A673 (cell line): ENCODE measurements around the gene IL24. TPM values are rescaled to one million over a fixed set of nuclear protein-coding genes. Genes with fewer than 3 reads are reported as not detected.
"Not testable (repeated sequence)": the region's sequence is repeated elsewhere in the genome, so short reads cannot be mapped to it uniquely, and the experiment has no call there.

Source experiments
- BruUV-seq: library from RNA; stranded (reverse); fragments of 400-500 nt; replicated peaks from 2 replicates; lab custom pipeline; 2021; lab: Mats Ljungman, UMichigan
- CTCF ChIA-PET: fragments of 300-600 bp; sonication (Branson Sonifier 250); formaldehyde crosslinking; loops from one replicate; lab custom pipeline; 2022; ENCODE audit warnings: antibody characterized with exemption; lab: Charles Lee
- POLR2A ChIA-PET: fragments of 300-600 bp; sonication (Branson Sonifier 250); formaldehyde crosslinking; loops from one replicate; lab custom pipeline; 2022; ENCODE audit warnings: antibody characterized with exemption; ENCODE audit not compliant: low non-redundant PET; lab: Charles Lee
- DNase-seq: peaks from one replicate; pipeline ENCODE4 v3.0.0-alpha.2; 2015; ENCODE audit warnings: low spot score
- H3K27ac ChIP-seq: fragments of 200-600 bp; sonication (generic); 2 replicates; pipeline ENCODE4 v1.5.1; 2016; ENCODE audit warnings: mixed run types, low read depth, mild to moderate bottlenecking, mixed read lengths, antibody characterized with exemption, low read length; ENCODE audit not compliant: poor library complexity, severe bottlenecking
- H3K27me3 ChIP-seq: fragments of 200-600 bp; sonication (generic); replicated peaks from 2 replicates; pipeline ENCODE4 v1.6.1; 2017; ENCODE audit warnings: mixed run types, low read depth, mild to moderate bottlenecking, mixed read lengths, antibody characterized with exemption, low read length; ENCODE audit not compliant: insufficient read depth, poor library complexity
- H3K36me3 ChIP-seq: fragments of 200-600 bp; sonication (generic); 2 replicates; pipeline ENCODE4 v1.6.1; 2016; ENCODE audit warnings: mixed run types, mild to moderate bottlenecking, mixed read lengths, antibody characterized with exemption, low read length; ENCODE audit not compliant: insufficient read depth, poor library complexity, severe bottlenecking
- H3K4me1 ChIP-seq: fragments of 200-600 bp; sonication (generic); 2 replicates; pipeline ENCODE4 v1.6.1; 2017; ENCODE audit warnings: mixed run types, mild to moderate bottlenecking, mixed read lengths, antibody characterized with exemption, low read length; ENCODE audit not compliant: insufficient read depth, poor library complexity, severe bottlenecking
- H3K4me3 ChIP-seq: fragments of 200-600 bp; sonication (generic); 2 replicates; pipeline ENCODE4 v1.5.1; 2016; ENCODE audit warnings: low read depth, mixed run types, mild to moderate bottlenecking, mixed read lengths, low read length; ENCODE audit not compliant: poor library complexity, severe bottlenecking
- H3K9me3 ChIP-seq: fragments of 200-600 bp; sonication (generic); 2 replicates; pipeline ENCODE4 v1.6.1; 2016; ENCODE audit warnings: mixed run types, low read depth, mild to moderate bottlenecking, mixed read lengths, antibody characterized with exemption, low read length; ENCODE audit not compliant: poor library complexity, severe bottlenecking
- EZH2 ChIP-seq: fragments of 200-600 bp; sonication (generic); IDR thresholded peaks from 2 replicates; pipeline ENCODE4 v1.6.1; 2017; ENCODE audit warnings: borderline replicate concordance, low read depth, mild to moderate bottlenecking, mixed read lengths, antibody characterized with exemption, low read length; ENCODE audit not compliant: poor library complexity, severe bottlenecking
- intact Hi-C: fragments of 100-400 bp; cut with micrococcal nuclease; formaldehyde crosslinking; loops from one replicate; pipeline ENCODE4 v1.10.0; 2022; ENCODE audit not compliant: unreplicated experiment
- total RNA-seq: library from RNA; stranded (reverse); gene quantifications from 2 replicates; pipeline ENCODE4 v1.2.3, GENCODE V29; 2021
- TF ChIP-seq, protein P1 (sequence below): fragments of 300-800, 200-600 bp; sonication (generic); conservative IDR thresholded peaks from 2 replicates; pipeline ENCODE4 v1.5.1; 2017; ENCODE audit warnings: low read depth, mild to moderate bottlenecking, antibody characterized with exemption, low read length, moderate library complexity, mixed read lengths

IL24 gene
- total RNA-seq, 1 experiment from 2014 or later = not detected

DNA sequence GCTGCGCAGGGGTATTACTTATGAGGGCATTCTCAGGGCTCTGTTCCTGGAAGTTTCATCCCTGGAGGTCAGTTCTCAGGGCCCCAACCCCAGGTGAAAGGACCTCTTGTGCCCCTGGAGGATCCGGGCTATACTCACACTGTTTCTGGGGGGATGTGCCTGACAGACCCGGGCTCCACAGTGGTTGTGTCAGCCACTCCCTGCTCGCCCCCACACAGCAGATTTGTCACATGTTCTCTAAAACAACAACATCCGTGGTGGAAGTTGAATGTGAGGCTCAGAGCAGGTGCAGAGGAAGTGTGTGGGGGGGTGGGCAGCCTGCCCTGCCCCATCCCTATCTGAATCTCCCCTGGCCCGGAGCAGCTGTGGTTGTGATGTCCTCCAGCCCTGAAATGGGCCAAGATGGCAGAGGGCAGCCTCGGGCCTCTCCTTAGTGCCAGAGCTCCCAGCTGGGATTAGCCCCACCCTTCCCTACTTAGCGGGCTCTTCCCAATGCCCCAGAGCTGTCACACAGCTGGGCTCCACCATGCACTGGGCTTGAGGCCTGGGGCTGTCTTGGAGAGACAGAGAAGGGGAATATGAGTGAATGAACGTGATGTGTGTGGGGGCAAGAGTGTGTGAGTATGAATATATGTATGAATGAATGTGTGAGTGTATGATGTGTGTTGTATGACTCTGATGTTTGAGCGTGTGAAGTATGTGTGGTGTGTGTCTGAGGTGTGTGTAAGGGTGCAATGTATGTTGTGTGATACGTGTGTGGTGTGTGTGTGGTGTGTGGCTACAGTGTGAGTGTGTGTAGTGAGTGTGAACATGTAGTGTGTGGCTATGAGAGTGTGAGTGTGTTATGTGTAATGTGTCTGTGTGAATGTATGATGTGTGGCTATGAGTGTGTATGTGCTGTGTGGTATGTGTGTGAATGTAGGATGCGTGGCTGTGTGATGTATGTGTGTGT lies 26.0 kb downstream of the IL24 start:
- no peaks in the 10 kb centered on the region for H3K27me3 ChIP-seq
- ChIA-PET POLR2A (no interaction called here), CTCF (interaction anchor here (1.9 kb wide), 1 partner anchor 11 kb away, joined by 5 read pairs; no protein-coding TSS in a partner anchor)
- no TSS peak for BruUV-seq
- no peaks in the 10 kb centered on the region for H3K36me3 ChIP-seq
- H3K4me1 ChIP-seq = no peaks in the 10 kb centered on the region
- H3K4me3 ChIP-seq = no peak overlapping the region
- H3K27ac ChIP-seq = no peak overlapping the region
- intact Hi-C loops = no loop called here
- no peaks in the 10 kb centered on the region for H3K9me3 ChIP-seq
- TF ChIP-seq, protein P1, sequence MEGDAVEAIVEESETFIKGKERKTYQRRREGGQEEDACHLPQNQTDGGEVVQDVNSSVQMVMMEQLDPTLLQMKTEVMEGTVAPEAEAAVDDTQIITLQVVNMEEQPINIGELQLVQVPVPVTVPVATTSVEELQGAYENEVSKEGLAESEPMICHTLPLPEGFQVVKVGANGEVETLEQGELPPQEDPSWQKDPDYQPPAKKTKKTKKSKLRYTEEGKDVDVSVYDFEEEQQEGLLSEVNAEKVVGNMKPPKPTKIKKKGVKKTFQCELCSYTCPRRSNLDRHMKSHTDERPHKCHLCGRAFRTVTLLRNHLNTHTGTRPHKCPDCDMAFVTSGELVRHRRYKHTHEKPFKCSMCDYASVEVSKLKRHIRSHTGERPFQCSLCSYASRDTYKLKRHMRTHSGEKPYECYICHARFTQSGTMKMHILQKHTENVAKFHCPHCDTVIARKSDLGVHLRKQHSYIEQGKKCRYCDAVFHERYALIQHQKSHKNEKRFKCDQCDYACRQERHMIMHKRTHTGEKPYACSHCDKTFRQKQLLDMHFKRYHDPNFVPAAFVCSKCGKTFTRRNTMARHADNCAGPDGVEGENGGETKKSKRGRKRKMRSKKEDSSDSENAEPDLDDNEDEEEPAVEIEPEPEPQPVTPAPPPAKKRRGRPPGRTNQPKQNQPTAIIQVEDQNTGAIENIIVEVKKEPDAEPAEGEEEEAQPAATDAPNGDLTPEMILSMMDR = no peak
- TF ChIP-seq EZH2 = no peak
- no peak for DNase-seq

DNA sequence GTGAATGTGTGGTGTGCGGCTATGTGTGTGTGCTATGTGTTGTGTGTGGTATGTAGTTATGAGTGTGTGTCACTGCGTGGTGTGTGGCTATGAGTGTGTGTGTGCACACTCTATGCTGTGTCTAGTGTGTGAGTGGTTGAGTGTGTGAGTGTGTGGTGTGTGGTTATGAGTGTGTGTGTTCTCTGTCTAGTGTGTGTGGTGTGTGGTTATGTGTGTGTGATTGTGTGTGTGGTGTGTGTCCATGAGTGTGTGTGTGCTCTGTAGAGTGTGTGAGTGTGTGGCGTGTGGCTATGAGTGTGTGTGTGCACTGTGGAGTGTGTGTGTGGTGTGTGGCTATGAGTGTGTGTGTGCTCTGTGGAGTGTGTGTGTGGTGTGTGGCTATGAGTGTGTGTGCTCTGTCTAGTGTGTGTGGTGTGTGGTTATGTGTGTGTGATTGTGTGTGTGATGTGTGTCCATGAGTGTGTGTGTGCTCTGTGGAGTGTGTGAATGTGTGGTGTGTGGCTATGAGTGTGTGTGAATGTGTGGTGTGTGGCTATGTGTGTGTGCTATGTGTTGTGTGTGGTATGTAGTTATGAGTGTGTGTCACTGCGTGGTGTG lies 26.8 kb downstream of the IL24 start:
- DNase-seq, CTCF ChIA-PET, POLR2A ChIA-PET, H3K36me3 ChIP-seq, H3K4me1 ChIP-seq, H3K27ac ChIP-seq, intact Hi-C loops, H3K9me3 ChIP-seq, BruUV-seq, H3K4me3 ChIP-seq, H3K27me3 ChIP-seq: not testable (repeated sequence)

DNA sequence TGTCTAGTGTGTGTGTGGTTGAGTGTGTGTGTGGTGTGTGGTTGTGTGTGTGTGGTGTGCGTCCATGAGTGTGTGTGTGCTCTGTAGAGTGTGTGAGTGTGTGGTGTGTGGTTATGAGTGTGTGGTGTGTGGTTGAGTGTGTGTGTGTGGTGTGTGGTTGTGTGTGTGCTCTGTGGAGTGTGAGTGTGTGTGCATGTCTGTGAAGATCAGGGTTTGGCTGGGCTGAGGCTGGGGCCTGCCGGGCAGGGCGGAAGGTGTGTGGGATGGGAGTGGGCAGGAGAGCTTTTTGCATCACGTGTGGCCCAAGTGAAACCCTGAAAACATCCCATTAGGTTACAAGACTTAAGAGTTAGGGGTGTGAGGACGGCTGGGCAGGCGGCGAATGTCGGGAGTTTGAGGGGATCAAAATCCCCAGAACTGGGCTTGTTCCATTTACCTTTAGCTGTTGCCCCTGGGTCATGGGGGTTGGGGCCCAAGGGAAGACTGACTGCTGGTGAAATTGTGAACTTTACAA lies 27.4 kb downstream of the IL24 start:
- intact Hi-C loops = no loop called here
- POLR2A ChIA-PET = no interaction called here
- no TSS peak for BruUV-seq
- DNase-seq = no peak
- Histone ChIP-seq H3K27ac (no peak overlapping the region), H3K4me1 (no peaks in the 10 kb centered on the region), H3K27me3 (no peaks in the 10 kb centered on the region), H3K4me3 (no peak overlapping the region), H3K9me3 (no peaks in the 10 kb centered on the region), H3K36me3 (no peaks in the 10 kb centered on the region)
- CTCF ChIA-PET = no interaction called here
- no peak for TF ChIP-seq EZH2
- TF ChIP-seq, protein P1 = no peak
